Bronchus fibroblast of lung (primary cell): ENCODE measurements around the gene ANKRD33B. TPM values are rescaled to one million over a fixed set of nuclear protein-coding genes. Genes with fewer than 3 reads are reported as not detected.

Experiments used
- total RNA-seq: library from RNA; depleted of rRNA; stranded (reverse); fragments of >200 nt; gene quantifications from 2 replicates; pipeline ENCODE4 v1.2.3, GENCODE V29; 2015

The ANKRD33B gene
- 3.7 and 4.0 TPM in 2 replicates for total RNA-seq

DNA sequence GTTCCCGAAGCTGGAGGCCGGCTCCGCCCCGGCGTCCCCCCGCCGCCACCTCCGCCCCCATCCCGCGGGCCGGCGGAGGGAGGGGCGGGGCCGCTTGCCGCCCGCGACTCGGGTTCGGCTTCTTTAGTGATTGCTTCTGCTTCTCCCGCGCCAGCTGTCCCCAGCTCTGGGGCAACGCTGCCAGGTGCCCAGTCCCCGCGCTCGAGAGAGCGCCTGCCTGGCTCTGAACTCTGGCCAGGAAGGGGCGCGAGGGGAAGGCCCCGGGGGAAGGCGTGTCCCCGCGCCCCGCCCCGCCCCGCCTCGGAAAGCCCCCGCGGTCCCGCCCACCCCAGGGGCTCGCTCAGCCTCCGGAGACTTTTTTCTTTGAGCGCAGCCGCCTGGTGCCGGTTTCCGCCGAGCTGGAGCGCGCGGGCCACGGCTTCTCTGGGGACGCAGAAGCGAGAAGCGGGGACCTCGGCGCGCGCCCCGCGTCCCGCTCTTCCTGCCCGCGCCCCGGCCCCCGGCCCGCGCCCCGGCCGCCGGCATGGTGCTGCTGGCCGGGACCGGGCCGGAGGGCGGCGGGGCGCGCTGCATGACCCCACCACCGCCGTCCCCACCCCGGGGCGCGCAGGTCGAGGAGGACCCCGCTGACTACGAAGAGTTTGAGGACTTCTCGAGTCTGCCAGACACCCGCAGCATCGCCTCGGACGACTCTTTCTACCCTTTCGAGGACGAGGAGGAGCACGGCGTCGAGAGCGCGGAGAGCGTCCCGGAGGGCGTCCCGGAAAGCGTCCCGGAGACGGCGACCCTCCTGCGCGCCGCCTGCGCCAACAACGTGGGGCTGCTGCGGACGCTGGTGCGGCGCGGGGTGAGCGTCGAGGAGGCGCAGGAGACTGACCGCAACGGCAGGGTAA lies at the start of gene ANKRD33B:
ANKRD33B (plus strand) TSS at position 126 of the 893 bp plus-strand sequence; CDS start at position 524, 398 bp downstream.

Other genes with a start within 250 kb of the ANKRD33B start
- 19.0 and 69.4 TPM in 2 replicates for gene MARCHF6, start 210.4 kb upstream of the ANKRD33B start, total RNA-seq
- 0.45 and 1.3 TPM in 2 replicates for gene ROPN1L, start 122.2 kb upstream of the ANKRD33B start, total RNA-seq
- gene DAP, start 197.2 kb downstream of the ANKRD33B start, total RNA-seq: 45.2 and 52.5 TPM in 2 replicates